Measurements from ENCODE around the gene AVPR2. TPM values are rescaled to one million over a fixed set of nuclear protein-coding genes. Genes with fewer than 3 reads are reported as not detected.

The AVPR2 gene
- total RNA-seq, 2 donors from 2014 or later, result not detected

DNA sequence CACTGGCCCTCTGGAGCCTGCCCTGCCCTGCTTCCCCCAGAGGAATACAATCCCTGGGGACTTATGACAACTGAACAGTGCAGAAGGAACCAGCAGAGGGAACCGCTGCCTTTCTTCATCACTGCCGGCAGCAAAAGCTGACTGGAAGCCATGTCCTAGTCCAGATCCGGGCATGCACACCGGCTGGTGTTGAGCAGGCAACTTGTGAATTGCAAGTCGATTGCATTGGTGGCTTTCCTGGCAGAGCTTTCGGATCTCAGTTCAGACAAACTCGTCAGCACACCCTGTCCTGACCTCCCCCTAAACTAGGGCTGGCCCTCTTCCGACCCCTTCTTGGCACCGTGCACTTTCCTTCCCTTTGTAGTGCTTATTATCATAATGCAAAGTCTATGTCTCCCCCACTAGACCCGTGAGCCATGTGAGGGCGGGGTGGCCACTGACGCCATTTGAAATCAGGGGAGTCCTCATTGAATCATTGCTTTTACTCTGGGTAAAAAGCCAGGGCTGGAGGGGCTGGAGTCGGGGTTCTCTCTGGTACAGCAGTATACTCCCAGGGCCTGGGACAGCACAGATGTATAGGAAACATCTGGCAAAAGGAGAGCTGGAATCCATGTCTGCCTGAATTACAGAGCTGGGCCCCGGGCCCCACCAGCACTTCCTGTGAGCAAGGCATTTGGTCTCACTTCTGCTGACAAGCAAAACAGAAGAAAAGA lies 19.8 kb downstream of the AVPR2 start:
- WGBS, 2 experiments (ENCODE audit: insufficient coverage in 1 of 2, insufficient read length in 1 of 2), result 65 to 75% methylated on average over 8 to 14 of the region's 14 CpGs
- peak overlapping the region; percentile 71 for H3K4me3 Mint-ChIP-seq
- no peak for DNase-seq

DNA sequence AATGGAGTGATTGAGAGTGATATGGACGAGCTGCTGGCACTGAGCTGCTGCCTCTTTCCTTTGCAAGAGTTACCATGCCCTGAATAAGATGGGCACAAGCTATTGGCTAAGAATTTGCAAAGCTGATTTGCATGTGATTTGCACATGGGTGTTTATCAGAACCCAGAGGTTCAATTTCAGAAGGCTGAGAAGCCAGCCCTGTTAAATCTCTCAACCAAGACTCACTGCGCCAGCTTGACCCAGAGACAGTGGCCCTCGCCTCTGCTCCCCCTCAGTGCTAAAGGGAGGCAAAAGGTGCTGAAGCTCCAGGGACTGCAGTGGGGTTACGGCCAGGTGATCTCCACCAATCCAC lies 20.9 kb downstream of the AVPR2 start:
- H3K36me3 Mint-ChIP-seq (ENCODE audit: low read depth), result peaks cover 5% of the 10 kb centered on the region
- H3K27me3 Mint-ChIP-seq (ENCODE audit: insufficient read depth), result no peaks in the 10 kb centered on the region
- no peaks in the 10 kb centered on the region for H3K4me1 ChIP-seq (ENCODE audit: control insufficient read depth, insufficient read depth, low read length)
- peak overlapping the region; percentile 71 for H3K4me3 Mint-ChIP-seq
- peaks cover 6% of the 10 kb centered on the region for H3K4me1 Mint-ChIP-seq
- H3K36me3 ChIP-seq (ENCODE audit: control insufficient read depth, insufficient read depth, low read length), result no peaks in the 10 kb centered on the region
- peak overlapping the region; percentile 80 for H3K27ac Mint-ChIP-seq
- H3K9me3 ChIP-seq (ENCODE audit: control insufficient read depth, low read length), result no peaks in the 10 kb centered on the region
- no peak overlapping the region for H3K27ac ChIP-seq (ENCODE audit: low read depth, low read length)
- H3K27me3 ChIP-seq (ENCODE audit: control insufficient read depth, insufficient read depth, low read length, poor library complexity, severe bottlenecking), result no peaks in the 10 kb centered on the region
- 87% methylated on average over 3 of the region's 4 CpGs; no CpG with 5 or more reads in 1 of the 2 experiments for WGBS, 2 experiments (ENCODE audit: insufficient coverage in 1 of 2, insufficient read length in 1 of 2)
- H3K4me3 ChIP-seq (ENCODE audit: low read length), result peak overlapping the region; percentile 78
- no peak overlapping the region for H3K9ac ChIP-seq (ENCODE audit: extremely low read depth, low read length, poor library complexity, severe bottlenecking)
- no peak for TF ChIP-seq CTCF (conservative IDR thresholded peaks at IDR 0.05)
- DNase-seq, result no peak
- peaks cover 62% of the 10 kb centered on the region for H3K9me3 Mint-ChIP-seq

More for the DNA sequence above, 19.8 kb downstream of the AVPR2 start:
- Histone ChIP-seq H3K4me3 (ENCODE audit: low read length) (no peak overlapping the region), H3K27me3 (ENCODE audit: control insufficient read depth, insufficient read depth, low read length, poor library complexity, severe bottlenecking) (no peaks in the 10 kb centered on the region), H3K4me1 (ENCODE audit: control insufficient read depth, insufficient read depth, low read length) (no peaks in the 10 kb centered on the region), H3K27ac (ENCODE audit: low read depth, low read length) (no peak overlapping the region), H3K9ac (ENCODE audit: extremely low read depth, low read length, poor library complexity, severe bottlenecking) (no peak overlapping the region), H3K36me3 (ENCODE audit: control insufficient read depth, insufficient read depth, low read length) (no peaks in the 10 kb centered on the region), H3K9me3 (ENCODE audit: control insufficient read depth, low read length) (no peaks in the 10 kb centered on the region)
- peaks cover 6% of the 10 kb centered on the region for H3K4me1 Mint-ChIP-seq
- H3K27ac Mint-ChIP-seq, result no peak overlapping the region
- H3K27me3 Mint-ChIP-seq (ENCODE audit: insufficient read depth), result no peaks in the 10 kb centered on the region
- peak; percentile 47 for TF ChIP-seq CTCF (conservative IDR thresholded peaks at IDR 0.05)
- H3K36me3 Mint-ChIP-seq (ENCODE audit: low read depth), result peaks cover 9% of the 10 kb centered on the region
- peaks cover 67% of the 10 kb centered on the region for H3K9me3 Mint-ChIP-seq

DNA sequence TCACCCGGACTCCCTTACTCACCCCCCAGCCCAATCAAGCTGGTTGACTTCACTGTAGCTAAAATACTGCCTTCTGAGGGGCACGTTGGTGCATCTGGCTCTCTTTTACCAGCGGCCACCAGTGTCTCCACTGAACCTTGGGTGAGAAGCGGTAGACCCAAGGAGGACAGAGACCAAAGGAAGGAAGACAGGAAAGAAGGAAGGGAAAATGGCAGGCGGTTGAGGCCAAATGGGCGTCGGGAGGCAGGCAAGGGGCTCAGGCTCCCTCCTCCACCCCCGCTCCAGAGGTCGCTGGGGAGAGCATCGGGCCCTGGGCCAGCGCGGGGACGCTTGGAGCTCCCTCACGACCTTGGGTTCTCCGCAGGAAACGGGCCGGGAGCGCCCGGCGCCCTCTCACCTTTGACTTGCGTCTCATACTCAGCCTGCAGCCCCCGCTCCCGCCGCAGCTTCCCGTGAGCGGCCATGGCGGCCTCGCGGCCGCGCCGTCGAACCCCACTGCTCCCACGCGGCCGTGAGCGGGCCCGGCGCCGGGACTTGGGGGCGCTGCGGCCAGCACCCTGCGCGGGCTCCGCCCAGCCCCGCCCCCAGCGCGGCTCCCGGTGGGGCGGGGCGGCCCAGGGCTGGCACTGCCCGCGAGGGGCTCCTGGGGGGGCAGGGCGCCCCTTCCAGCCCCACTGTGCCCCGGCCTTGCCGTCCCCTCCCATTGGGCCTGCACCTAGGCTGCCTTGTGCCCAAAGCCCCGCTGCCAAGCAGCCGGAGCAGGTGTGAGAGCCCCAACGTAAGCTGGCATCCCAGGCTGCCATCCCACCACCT lies 21.5 kb downstream of the AVPR2 start, which contains the start of gene ARHGAP4:
TSS of gene ARHGAP4 (minus strand) at position 526 of the 813 bp plus-strand sequence. CDS start at position 464, 62 bp downstream.
- Mint-ChIP-seq H3K4me1 (peaks cover 6% of the 10 kb centered on the region), H3K9me3 (peaks cover 64% of the 10 kb centered on the region), H3K36me3 (ENCODE audit: low read depth) (peaks cover 5% of the 10 kb centered on the region), H3K27me3 (ENCODE audit: insufficient read depth) (no peaks in the 10 kb centered on the region), H3K4me3 (peak within 1 kb of the TSS; percentile 71), H3K27ac (peak within 1 kb of the TSS; percentile 86)
- WGBS, 2 experiments (ENCODE audit: insufficient coverage in 1 of 2, insufficient read length in 1 of 2), result 11 to 30% methylated on average over 2 to 59 of the region's 59 CpGs
- Histone ChIP-seq H3K4me3 (ENCODE audit: low read length) (peak within 1 kb of the TSS; percentile 82), H3K36me3 (ENCODE audit: control insufficient read depth, insufficient read depth, low read length) (no peaks in the 10 kb centered on the region), H3K27ac (ENCODE audit: low read depth, low read length) (peak within 1 kb of the TSS; percentile 94), H3K9ac (ENCODE audit: extremely low read depth, low read length, poor library complexity, severe bottlenecking) (peak within 1 kb of the TSS; percentile 15), H3K27me3 (ENCODE audit: control insufficient read depth, insufficient read depth, low read length, poor library complexity, severe bottlenecking) (no peaks in the 10 kb centered on the region), H3K4me1 (ENCODE audit: control insufficient read depth, insufficient read depth, low read length) (no peaks in the 10 kb centered on the region), H3K9me3 (ENCODE audit: control insufficient read depth, low read length) (no peaks in the 10 kb centered on the region)
- no peak for DNase-seq
- TF ChIP-seq CTCF (conservative IDR thresholded peaks at IDR 0.05), result no peak

Data from endodermal cell (in vitro differentiated cells).